ENCODE results near the gene FGR.

DNA sequence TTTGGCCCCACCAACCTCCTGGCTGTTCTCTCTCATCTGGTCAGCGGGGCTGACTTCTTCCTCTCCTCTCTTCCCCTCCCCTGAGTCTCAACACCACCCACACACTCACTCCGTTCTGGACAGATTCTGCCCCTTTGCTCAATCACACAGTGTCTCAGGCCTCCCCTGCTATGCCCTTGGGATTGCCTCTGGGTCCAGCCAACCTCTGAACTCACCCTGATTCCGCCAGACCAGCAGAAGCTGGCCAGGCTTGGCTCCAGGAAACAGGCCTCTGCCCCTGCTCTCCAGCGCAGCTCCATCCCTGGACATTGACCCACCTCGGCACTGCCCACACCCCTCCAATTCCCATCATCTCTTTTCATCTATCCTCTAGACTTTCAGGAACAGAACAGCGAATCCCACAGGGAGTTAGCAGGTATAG is 53.2 kb downstream of the FGR start:
- TF ChIP-seq GATA3 (IDR thresholded peaks at IDR 0.05; ENCODE audit: low read depth, low read length) (no peak), GATA2 (IDR thresholded peaks at IDR 0.05; ENCODE audit: low read depth, low read length) (no peak)

Measured in SH-SY5Y (cell line).